GM23338 (cell line): ENCODE measurements around the gene PGLYRP4. TPM values are rescaled to one million over a fixed set of nuclear protein-coding genes. Genes with fewer than 3 reads are reported as not detected.

Experiments
- ATAC-seq: fragments of 200-7000 bp; cut with Tn5 transposase; 3 replicates; pipeline ENCODE4 v1.9.1; 2020
- DNase-seq: peaks from one replicate; pipeline ENCODE4 v3.0.0-alpha.2; 2015; ENCODE audit warnings: low spot score
- H2AFZ ChIP-seq: fragments of 200-600 bp; sonication (generic); 2 replicates; pipeline ENCODE4 v1.8.0; 2016; ENCODE audit warnings: antibody characterized with exemption, mild to moderate bottlenecking, moderate library complexity
- H3F3A ChIP-seq: fragments of 200-600 bp; sonication (generic); replicated peaks from 2 replicates; pipeline ENCODE4 v1.8.0; 2017; ENCODE audit warnings: antibody characterized with exemption, mixed run types, low read depth
- H3K27ac ChIP-seq: fragments of 200-600 bp; sonication (generic); 2 replicates; pipeline ENCODE4 v1.6.1; 2016; ENCODE audit warnings: low read depth
- H3K27me3 ChIP-seq: fragments of 200-600 bp; sonication (generic); 2 replicates; pipeline ENCODE4 v1.8.0; 2016; ENCODE audit warnings: mild to moderate bottlenecking, mixed run types, moderate library complexity; ENCODE audit not compliant: insufficient read depth
- H3K36me3 ChIP-seq: fragments of 200-600 bp; sonication (generic); 2 replicates; pipeline ENCODE4 v1.8.0; 2016; ENCODE audit warnings: mild to moderate bottlenecking; ENCODE audit not compliant: insufficient read depth
- H3K4me1 ChIP-seq: fragments of 200-600 bp; sonication (generic); 2 replicates; pipeline ENCODE4 v1.8.0; 2016; ENCODE audit warnings: mild to moderate bottlenecking, moderate library complexity; ENCODE audit not compliant: insufficient read depth
- H3K4me2 ChIP-seq: fragments of 200-600 bp; sonication (generic); 2 replicates; pipeline ENCODE4 v1.7.1; 2017; ENCODE audit warnings: mixed run types
- H3K4me3 ChIP-seq: fragments of 200-600 bp; sonication (generic); 2 replicates; pipeline ENCODE4 v1.6.1; 2016; ENCODE audit warnings: mixed run types
- H3K79me2 ChIP-seq: fragments of 200-600 bp; sonication (generic); replicated peaks from 2 replicates; pipeline ENCODE4 v1.8.0; 2017; ENCODE audit warnings: mild to moderate bottlenecking; ENCODE audit not compliant: insufficient read depth
- H3K9me2 ChIP-seq: fragments of 200-600 bp; sonication (generic); 2 replicates; pipeline ENCODE4 v1.8.0; 2017; ENCODE audit not compliant: insufficient read depth
- H4K20me1 ChIP-seq: fragments of 200-600 bp; sonication (generic); replicated peaks from 2 replicates; pipeline ENCODE4 v1.8.0; 2017; ENCODE audit warnings: mild to moderate bottlenecking; ENCODE audit not compliant: insufficient read depth
- H3K27ac Mint-ChIP-seq: 2 replicates; pipeline ENCODE4 v1.8.0; 2020; ENCODE audit warnings: inconsistent platforms, mild to moderate bottlenecking, moderate library complexity, mixed read lengths
- H3K27me3 Mint-ChIP-seq: 3 replicates; pipeline ENCODE4 v1.8.0; 2022; ENCODE audit warnings: low read depth, mild to moderate bottlenecking, moderate library complexity, mixed read lengths, inconsistent platforms; ENCODE audit not compliant: insufficient read depth, poor library complexity
- H3K36me3 Mint-ChIP-seq: 3 replicates; pipeline ENCODE4 v1.8.0; 2021; ENCODE audit warnings: low read depth, mild to moderate bottlenecking, inconsistent platforms, moderate library complexity, mixed read lengths
- H3K4me1 Mint-ChIP-seq: 3 replicates; pipeline ENCODE4 v1.8.0; 2020; ENCODE audit warnings: mild to moderate bottlenecking, inconsistent platforms, mixed read lengths
- H3K4me3 Mint-ChIP-seq: 3 replicates; pipeline ENCODE4 v1.8.0; 2021; ENCODE audit warnings: moderate library complexity, mild to moderate bottlenecking, inconsistent platforms, mixed read lengths
- H3K9me3 Mint-ChIP-seq: 3 replicates; pipeline ENCODE4 v1.8.0; 2020; ENCODE audit warnings: moderate library complexity, mild to moderate bottlenecking, inconsistent platforms, mixed read lengths
- CREB1 ChIP-seq: fragments of 250-450 bp; sonication (Bioruptor Pico); IDR thresholded peaks from 2 replicates; pipeline ENCODE4 v1.5.0; 2020; ENCODE audit warnings: low read depth, mild to moderate bottlenecking, moderate library complexity
- EZH2 ChIP-seq: fragments of 200-600 bp; sonication (generic); IDR thresholded peaks from one replicate; pipeline ENCODE4 v1.8.0; 2017; ENCODE audit warnings: antibody characterized with exemption, mild to moderate bottlenecking, low read depth; ENCODE audit not compliant: unreplicated experiment
- JUNB ChIP-seq: IDR thresholded peaks from one replicate; pipeline ENCODE4 v1.6.1; 2016; ENCODE audit warnings: antibody characterized with exemption; ENCODE audit not compliant: unreplicated experiment
- NANOG ChIP-seq: IDR thresholded peaks from 2 replicates; pipeline ENCODE4 v1.6.1; 2016; ENCODE audit warnings: antibody characterized with exemption, borderline replicate concordance
- POLR2AphosphoS5 ChIP-seq: IDR thresholded peaks from 2 replicates; pipeline ENCODE4 v1.6.1; 2016; ENCODE audit warnings: antibody characterized with exemption, low read depth
- STAT1 ChIP-seq: IDR thresholded peaks from one replicate; pipeline ENCODE4 v1.6.1; 2016; ENCODE audit warnings: antibody characterized with exemption; ENCODE audit not compliant: unreplicated experiment
- polyA plus RNA-seq: library from polyadenylated mRNA; unstranded; fragments of >200 nt; fragmentation: Nextera tagmentation; extraction: Ambion mirVana; gene quantifications from 2 replicates; pipeline ENCODE4 v1.2.1, GENCODE V29; 2016
- total RNA-seq: library from RNA; depleted of rRNA; stranded (reverse); fragments of >200 nt; shearing (Covaris generic); gene quantifications from 2 replicates; pipeline ENCODE4 v1.2.3, GENCODE V29; 2014
- TF ChIP-seq, protein P1 (sequence below): fragments of 250-450 bp; sonication (Bioruptor Pico); IDR thresholded peaks from 2 replicates; pipeline ENCODE4 v1.5.0; 2020; ENCODE audit warnings: mild to moderate bottlenecking, moderate library complexity
- TF ChIP-seq, protein P2 (sequence below): IDR thresholded peaks from one replicate; pipeline ENCODE4 v1.6.1; 2018; ENCODE audit warnings: antibody characterized with exemption; ENCODE audit not compliant: unreplicated experiment
- TF ChIP-seq, protein P3 (sequence below), 2 experiments: fragments of 200-600 bp in 1 of 2; sonication (generic) in 1 of 2; conservative IDR thresholded peaks; 2 replicates each; pipeline versions ENCODE4 v1.5.1 to v1.6.1; 2016 to 2017; ENCODE audit warnings: antibody characterized with exemption in 2 of 2, low read depth in 2 of 2, mild to moderate bottlenecking in 2 of 2, moderate library complexity in 1 of 2

Gene PGLYRP4
- total and polyA plus RNA-seq, 2 experiments from 2014 or later = not detected

DNA sequence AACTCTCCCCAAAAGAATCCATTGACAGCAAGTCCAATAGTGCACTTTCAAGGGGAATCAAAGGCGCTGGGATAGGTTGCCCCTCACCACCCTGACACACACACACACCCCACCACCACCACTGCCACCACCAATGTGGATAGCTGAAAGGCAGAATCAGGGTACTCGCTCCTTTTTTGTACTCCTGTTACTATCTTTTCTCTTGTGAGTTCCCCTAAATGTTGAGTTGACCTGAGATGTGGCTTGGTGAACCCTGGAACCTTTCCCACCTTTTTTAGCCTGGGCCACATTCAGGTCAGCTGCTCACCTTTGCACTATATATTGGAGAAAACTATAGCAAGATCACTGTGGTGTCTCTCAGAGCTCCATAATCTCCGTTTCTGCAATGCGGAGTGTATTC is 38.4 kb upstream of the PGLYRP4 start (continued):
- TF ChIP-seq, protein P1, sequence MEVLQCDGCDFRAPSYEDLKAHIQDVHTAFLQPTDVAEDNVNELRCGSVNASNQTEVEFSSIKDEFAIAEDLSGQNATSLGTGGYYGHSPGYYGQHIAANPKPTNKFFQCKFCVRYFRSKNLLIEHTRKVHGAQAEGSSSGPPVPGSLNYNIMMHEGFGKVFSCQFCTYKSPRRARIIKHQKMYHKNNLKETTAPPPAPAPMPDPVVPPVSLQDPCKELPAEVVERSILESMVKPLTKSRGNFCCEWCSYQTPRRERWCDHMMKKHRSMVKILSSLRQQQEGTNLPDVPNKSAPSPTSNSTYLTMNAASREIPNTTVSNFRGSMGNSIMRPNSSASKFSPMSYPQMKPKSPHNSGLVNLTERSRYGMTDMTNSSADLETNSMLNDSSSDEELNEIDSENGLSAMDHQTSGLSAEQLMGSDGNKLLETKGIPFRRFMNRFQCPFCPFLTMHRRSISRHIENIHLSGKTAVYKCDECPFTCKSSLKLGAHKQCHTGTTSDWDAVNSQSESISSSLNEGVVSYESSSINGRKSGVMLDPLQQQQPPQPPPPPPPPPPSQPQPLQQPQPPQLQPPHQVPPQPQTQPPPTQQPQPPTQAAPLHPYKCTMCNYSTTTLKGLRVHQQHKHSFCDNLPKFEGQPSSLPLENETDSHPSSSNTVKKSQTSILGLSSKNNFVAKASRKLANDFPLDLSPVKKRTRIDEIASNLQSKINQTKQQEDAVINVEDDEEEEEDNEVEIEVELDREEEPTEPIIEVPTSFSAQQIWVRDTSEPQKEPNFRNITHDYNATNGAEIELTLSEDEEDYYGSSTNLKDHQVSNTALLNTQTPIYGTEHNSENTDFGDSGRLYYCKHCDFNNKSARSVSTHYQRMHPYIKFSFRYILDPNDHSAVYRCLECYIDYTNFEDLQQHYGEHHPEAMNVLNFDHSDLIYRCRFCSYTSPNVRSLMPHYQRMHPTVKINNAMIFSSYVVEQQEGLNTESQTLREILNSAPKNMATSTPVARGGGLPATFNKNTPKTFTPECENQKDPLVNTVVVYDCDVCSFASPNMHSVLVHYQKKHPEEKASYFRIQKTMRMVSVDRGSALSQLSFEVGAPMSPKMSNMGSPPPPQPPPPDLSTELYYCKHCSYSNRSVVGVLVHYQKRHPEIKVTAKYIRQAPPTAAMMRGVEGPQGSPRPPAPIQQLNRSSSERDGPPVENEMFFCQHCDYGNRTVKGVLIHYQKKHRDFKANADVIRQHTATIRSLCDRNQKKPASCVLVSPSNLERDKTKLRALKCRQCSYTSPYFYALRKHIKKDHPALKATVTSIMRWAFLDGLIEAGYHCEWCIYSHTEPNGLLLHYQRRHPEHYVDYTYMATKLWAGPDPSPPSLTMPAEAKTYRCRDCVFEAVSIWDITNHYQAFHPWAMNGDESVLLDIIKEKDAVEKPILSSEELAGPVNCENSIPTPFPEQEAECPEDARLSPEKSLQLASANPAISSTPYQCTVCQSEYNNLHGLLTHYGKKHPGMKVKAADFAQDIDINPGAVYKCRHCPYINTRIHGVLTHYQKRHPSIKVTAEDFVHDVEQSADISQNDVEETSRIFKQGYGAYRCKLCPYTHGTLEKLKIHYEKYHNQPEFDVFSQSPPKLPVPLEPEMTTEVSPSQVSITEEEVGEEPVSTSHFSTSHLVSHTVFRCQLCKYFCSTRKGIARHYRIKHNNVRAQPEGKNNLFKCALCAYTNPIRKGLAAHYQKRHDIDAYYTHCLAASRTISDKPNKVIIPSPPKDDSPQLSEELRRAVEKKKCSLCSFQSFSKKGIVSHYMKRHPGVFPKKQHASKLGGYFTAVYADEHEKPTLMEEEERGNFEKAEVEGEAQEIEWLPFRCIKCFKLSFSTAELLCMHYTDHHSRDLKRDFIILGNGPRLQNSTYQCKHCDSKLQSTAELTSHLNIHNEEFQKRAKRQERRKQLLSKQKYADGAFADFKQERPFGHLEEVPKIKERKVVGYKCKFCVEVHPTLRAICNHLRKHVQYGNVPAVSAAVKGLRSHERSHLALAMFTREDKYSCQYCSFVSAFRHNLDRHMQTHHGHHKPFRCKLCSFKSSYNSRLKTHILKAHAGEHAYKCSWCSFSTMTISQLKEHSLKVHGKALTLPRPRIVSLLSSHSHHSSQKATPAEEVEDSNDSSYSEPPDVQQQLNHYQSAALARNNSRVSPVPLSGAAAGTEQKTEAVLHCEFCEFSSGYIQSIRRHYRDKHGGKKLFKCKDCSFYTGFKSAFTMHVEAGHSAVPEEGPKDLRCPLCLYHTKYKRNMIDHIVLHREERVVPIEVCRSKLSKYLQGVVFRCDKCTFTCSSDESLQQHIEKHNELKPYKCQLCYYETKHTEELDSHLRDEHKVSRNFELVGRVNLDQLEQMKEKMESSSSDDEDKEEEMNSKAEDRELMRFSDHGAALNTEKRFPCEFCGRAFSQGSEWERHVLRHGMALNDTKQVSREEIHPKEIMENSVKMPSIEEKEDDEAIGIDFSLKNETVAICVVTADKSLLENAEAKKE (CRISPR knock-in tag) = no peak
- TF ChIP-seq POLR2AphosphoS5 (no peak), STAT1 (no peak), JUNB (no peak)

DNA sequence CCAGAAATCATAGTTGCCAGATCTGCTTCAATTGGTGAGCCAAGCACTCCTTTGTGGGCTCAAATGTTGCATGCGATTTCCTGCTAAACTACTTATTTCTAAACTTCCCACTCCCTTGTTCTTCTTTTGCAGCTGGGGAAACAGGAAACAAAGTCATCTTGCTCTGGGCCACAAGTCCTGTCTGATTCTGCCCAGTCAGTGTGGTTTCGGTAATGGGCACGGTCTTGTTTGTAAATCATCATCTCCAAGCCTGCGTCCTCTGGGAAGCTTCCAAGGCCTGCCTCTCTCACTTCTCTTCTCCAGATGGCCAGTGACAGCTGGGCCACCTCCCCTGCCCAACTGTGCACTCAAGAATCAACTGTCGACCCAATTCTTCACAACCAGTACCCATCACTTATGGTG is 37.9 kb upstream of the PGLYRP4 start:
- no peak overlapping the region for H3K27ac ChIP-seq
- peaks cover 3% of the 10 kb centered on the region; the same call in 1 of the 2 replicates for H3K9me2 ChIP-seq
- no peaks in the 10 kb centered on the region for H3K27me3 ChIP-seq
- no peak for ATAC-seq
- H3K27ac Mint-ChIP-seq = no peak overlapping the region
- no peaks in the 10 kb centered on the region for H3K79me2 ChIP-seq
- DNase-seq = no peak
- no peak overlapping the region for H3K4me3 ChIP-seq
- no peak overlapping the region for H3K4me3 Mint-ChIP-seq
- H3K27me3 Mint-ChIP-seq = no peaks in the 10 kb centered on the region
- no peak overlapping the region for H3K4me2 ChIP-seq
- no peaks in the 10 kb centered on the region for H3F3A ChIP-seq
- no peaks in the 10 kb centered on the region for H4K20me1 ChIP-seq
- H2AFZ ChIP-seq = no peak overlapping the region; the same call in 1 of the 2 replicates
- no peaks in the 10 kb centered on the region for H3K4me1 ChIP-seq
- no peaks in the 10 kb centered on the region for H3K36me3 ChIP-seq
- H3K4me1 Mint-ChIP-seq = no peaks in the 10 kb centered on the region
- H3K36me3 Mint-ChIP-seq = no peaks in the 10 kb centered on the region
- H3K9me3 Mint-ChIP-seq = no peaks in the 10 kb centered on the region
- TF ChIP-seq, protein P2, sequence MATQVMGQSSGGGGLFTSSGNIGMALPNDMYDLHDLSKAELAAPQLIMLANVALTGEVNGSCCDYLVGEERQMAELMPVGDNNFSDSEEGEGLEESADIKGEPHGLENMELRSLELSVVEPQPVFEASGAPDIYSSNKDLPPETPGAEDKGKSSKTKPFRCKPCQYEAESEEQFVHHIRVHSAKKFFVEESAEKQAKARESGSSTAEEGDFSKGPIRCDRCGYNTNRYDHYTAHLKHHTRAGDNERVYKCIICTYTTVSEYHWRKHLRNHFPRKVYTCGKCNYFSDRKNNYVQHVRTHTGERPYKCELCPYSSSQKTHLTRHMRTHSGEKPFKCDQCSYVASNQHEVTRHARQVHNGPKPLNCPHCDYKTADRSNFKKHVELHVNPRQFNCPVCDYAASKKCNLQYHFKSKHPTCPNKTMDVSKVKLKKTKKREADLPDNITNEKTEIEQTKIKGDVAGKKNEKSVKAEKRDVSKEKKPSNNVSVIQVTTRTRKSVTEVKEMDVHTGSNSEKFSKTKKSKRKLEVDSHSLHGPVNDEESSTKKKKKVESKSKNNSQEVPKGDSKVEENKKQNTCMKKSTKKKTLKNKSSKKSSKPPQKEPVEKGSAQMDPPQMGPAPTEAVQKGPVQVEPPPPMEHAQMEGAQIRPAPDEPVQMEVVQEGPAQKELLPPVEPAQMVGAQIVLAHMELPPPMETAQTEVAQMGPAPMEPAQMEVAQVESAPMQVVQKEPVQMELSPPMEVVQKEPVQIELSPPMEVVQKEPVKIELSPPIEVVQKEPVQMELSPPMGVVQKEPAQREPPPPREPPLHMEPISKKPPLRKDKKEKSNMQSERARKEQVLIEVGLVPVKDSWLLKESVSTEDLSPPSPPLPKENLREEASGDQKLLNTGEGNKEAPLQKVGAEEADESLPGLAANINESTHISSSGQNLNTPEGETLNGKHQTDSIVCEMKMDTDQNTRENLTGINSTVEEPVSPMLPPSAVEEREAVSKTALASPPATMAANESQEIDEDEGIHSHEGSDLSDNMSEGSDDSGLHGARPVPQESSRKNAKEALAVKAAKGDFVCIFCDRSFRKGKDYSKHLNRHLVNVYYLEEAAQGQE = no peak
- no peak for TF ChIP-seq EZH2
- TF ChIP-seq, protein P3, sequence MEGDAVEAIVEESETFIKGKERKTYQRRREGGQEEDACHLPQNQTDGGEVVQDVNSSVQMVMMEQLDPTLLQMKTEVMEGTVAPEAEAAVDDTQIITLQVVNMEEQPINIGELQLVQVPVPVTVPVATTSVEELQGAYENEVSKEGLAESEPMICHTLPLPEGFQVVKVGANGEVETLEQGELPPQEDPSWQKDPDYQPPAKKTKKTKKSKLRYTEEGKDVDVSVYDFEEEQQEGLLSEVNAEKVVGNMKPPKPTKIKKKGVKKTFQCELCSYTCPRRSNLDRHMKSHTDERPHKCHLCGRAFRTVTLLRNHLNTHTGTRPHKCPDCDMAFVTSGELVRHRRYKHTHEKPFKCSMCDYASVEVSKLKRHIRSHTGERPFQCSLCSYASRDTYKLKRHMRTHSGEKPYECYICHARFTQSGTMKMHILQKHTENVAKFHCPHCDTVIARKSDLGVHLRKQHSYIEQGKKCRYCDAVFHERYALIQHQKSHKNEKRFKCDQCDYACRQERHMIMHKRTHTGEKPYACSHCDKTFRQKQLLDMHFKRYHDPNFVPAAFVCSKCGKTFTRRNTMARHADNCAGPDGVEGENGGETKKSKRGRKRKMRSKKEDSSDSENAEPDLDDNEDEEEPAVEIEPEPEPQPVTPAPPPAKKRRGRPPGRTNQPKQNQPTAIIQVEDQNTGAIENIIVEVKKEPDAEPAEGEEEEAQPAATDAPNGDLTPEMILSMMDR (conservative IDR thresholded peaks at IDR 0.05; ENCODE audit: low read depth in 2 of 2) = no peak
- TF ChIP-seq CREB1 = no peak
- no peak for TF ChIP-seq NANOG
